HCT116 (cell line): Measurements from ENCODE around the gene GPX3. TPM values are rescaled to one million over a fixed set of nuclear protein-coding genes. Genes with fewer than 3 reads are reported as not detected.

ENCODE experiments used
- ATAC-seq: fragments of 200-7000 bp; cut with Tn5 transposase; 2 replicates; pipeline ENCODE4 v1.9.1; 2020; ENCODE audit warnings: mild to moderate bottlenecking, moderate library complexity
- BruUV-seq: library from RNA; stranded (reverse); fragments of 400-500 nt; replicated peaks from 2 replicates; lab custom pipeline; 2021; lab: Mats Ljungman, UMichigan
- CTCF ChIA-PET: fragments of 300-600 bp; sonication (Branson Sonifier 250); formaldehyde crosslinking; loops from one replicate; lab custom pipeline; 2021; ENCODE audit warnings: antibody characterized with exemption; lab: Charles Lee
- POLR2A ChIA-PET: fragments of 300-600, 350-600 bp; sonication (Branson Sonifier 250); formaldehyde crosslinking; loops from one replicate; lab custom pipeline; 2021; ENCODE audit warnings: antibody characterized with exemption; lab: Charles Lee
- RAD21 ChIA-PET, 2 experiments: fragments of 300-600 bp; sonication (Branson Sonifier 250); formaldehyde crosslinking; loops; one replicate each; lab custom pipeline; 2023; ENCODE audit warnings: low total read pairs in 2 of 2; ENCODE audit not compliant: uncharacterized antibody in 2 of 2, unreplicated experiment in 2 of 2, low non-redundant PET in 1 of 2; lab: Charles Lee
- DNase-seq: peaks from one replicate; pipeline ENCODE4 v3.0.0-alpha.2; 2010; ENCODE audit warnings: low read depth, low spot score
- H2AFZ ChIP-seq: fragments of 200-600 bp; shearing (Covaris generic), sonication (generic); 2 replicates; pipeline ENCODE4 v1.6.1; 2017; ENCODE audit warnings: low read depth, mixed run types, mixed read lengths, antibody characterized with exemption, low read length; ENCODE audit not compliant: poor library complexity, severe bottlenecking
- H3K27ac ChIP-seq: 2 replicates; pipeline ENCODE4 v1.5.1; 2012; ENCODE audit warnings: low read depth, low read length
- H3K27me3 ChIP-seq: fragments of 200-600 bp; sonication (generic); 2 replicates; pipeline ENCODE4 v1.6.1; 2016; ENCODE audit warnings: mixed run types, low read length, mixed read lengths; ENCODE audit not compliant: insufficient read depth
- H3K36me3 ChIP-seq, 2 experiments: fragments of 200-500 bp in 1 of 2; fragments of 200-600 bp in 1 of 2; sonication (Bioruptor generic) in 1 of 2; sonication (generic) in 1 of 2; 2 replicates each; pipeline versions ENCODE4 v1.5.1 to v1.6.1; 2014 to 2016; ENCODE audit warnings: low read length in 2 of 2, inconsistent platforms in 1 of 2, mixed read lengths in 1 of 2, mixed run types in 1 of 2; ENCODE audit not compliant: insufficient read depth in 2 of 2, control insufficient read depth in 1 of 2
- H3K4me1 ChIP-seq, 2 experiments: fragments of 200-600 bp in 1 of 2; sonication (generic) in 1 of 2; 2 replicates each; pipeline versions ENCODE4 v1.5.1 to v1.6.1; 2012 to 2017; ENCODE audit warnings: low read length in 2 of 2, inconsistent platforms in 1 of 2, mild to moderate bottlenecking in 1 of 2, mixed read lengths in 1 of 2, mixed run types in 1 of 2, moderate library complexity in 1 of 2; ENCODE audit not compliant: insufficient read depth in 2 of 2, control insufficient read depth in 1 of 2
- H3K4me2 ChIP-seq: fragments of 200-600 bp; sonication (generic); 2 replicates; pipeline ENCODE4 v1.6.1; 2017; ENCODE audit warnings: mixed run types, low read length, mixed read lengths
- H3K4me3 ChIP-seq, 2 experiments: fragments of 200-600 bp in 1 of 2; sonication (generic) in 1 of 2; replicated peaks in 1 of 2; 2 replicates each; pipeline ENCODE4 v1.5.1; 2011 to 2016; ENCODE audit warnings: low read length in 2 of 2, control low read depth in 1 of 2, low read depth in 1 of 2, mild to moderate bottlenecking in 1 of 2, mixed read lengths in 1 of 2, mixed run types in 1 of 2
- H3K79me2 ChIP-seq: fragments of 200-600 bp; sonication (generic); 2 replicates; pipeline ENCODE4 v1.6.1; 2017; ENCODE audit warnings: mild to moderate bottlenecking, mixed run types, low read length, moderate library complexity, mixed read lengths; ENCODE audit not compliant: insufficient read depth
- H3K9ac ChIP-seq: fragments of 200-600 bp; sonication (generic); 2 replicates; pipeline ENCODE4 v1.6.1; 2016; ENCODE audit warnings: low read length, mixed read lengths
- H3K9me2 ChIP-seq: fragments of 200-600 bp; sonication (generic), shearing (Covaris generic); 2 replicates; pipeline ENCODE4 v1.6.1; 2017; ENCODE audit warnings: mixed run types, mild to moderate bottlenecking, moderate library complexity; ENCODE audit not compliant: insufficient read depth
- H3K9me3 ChIP-seq, 2 experiments: fragments of 200-500 bp in 1 of 2; fragments of 200-600 bp in 1 of 2; sonication (Bioruptor generic) in 1 of 2; sonication (generic) in 1 of 2; 2 replicates each; pipeline ENCODE4 v1.6.1; 2014 to 2017; ENCODE audit warnings: low read length in 2 of 2, mixed read lengths in 2 of 2, inconsistent platforms in 1 of 2, low read depth in 1 of 2, mild to moderate bottlenecking in 1 of 2, mixed run types in 1 of 2, moderate library complexity in 1 of 2; ENCODE audit not compliant: control insufficient read depth in 1 of 2, insufficient read depth in 1 of 2
- H4K20me1 ChIP-seq: fragments of 200-600 bp; sonication (generic), shearing (Covaris generic); 2 replicates; pipeline ENCODE4 v1.6.1; 2017; ENCODE audit warnings: mixed run types, mild to moderate bottlenecking, moderate library complexity; ENCODE audit not compliant: insufficient read depth
- CBX3 ChIP-seq: IDR thresholded peaks from 2 replicates; pipeline ENCODE4 v1.6.1; 2012; ENCODE audit warnings: low read depth
- CEBPB ChIP-seq: IDR thresholded peaks from 2 replicates; pipeline ENCODE4 v1.6.1; 2012; ENCODE audit warnings: low read depth
- ELF1 ChIP-seq: IDR thresholded peaks from 2 replicates; pipeline ENCODE4 v1.6.1; 2012; ENCODE audit warnings: low read depth, borderline replicate concordance
- EZH2 ChIP-seq: fragments of 200-600 bp; sonication (generic); IDR thresholded peaks from 2 replicates; pipeline ENCODE4 v1.6.1; 2017; ENCODE audit warnings: antibody characterized with exemption, mixed run types
- FOSL1 ChIP-seq: IDR thresholded peaks from 2 replicates; pipeline ENCODE4 v1.6.1; 2012; ENCODE audit warnings: low read depth
- JUND ChIP-seq: IDR thresholded peaks from 2 replicates; pipeline ENCODE4 v1.6.1; 2012
- POLR2A ChIP-seq: IDR thresholded peaks from 2 replicates; pipeline ENCODE4 v1.7.0; 2011; ENCODE audit warnings: borderline replicate concordance; ENCODE audit not compliant: insufficient read depth, insufficient read length; ENCODE audit errors: extremely low read depth
- POLR2AphosphoS5 ChIP-seq: IDR thresholded peaks from 2 replicates; pipeline ENCODE4 v1.6.1; 2011; ENCODE audit warnings: mild to moderate bottlenecking, low read depth, low read length, moderate library complexity
- RAD21 ChIP-seq: IDR thresholded peaks from 2 replicates; pipeline ENCODE4 v1.6.1; 2012; ENCODE audit warnings: low read depth, mild to moderate bottlenecking
- SP1 ChIP-seq: IDR thresholded peaks from 2 replicates; pipeline ENCODE4 v1.6.1; 2012; ENCODE audit warnings: low read depth
- SRF ChIP-seq: IDR thresholded peaks from 2 replicates; pipeline ENCODE4 v1.6.1; 2012; ENCODE audit warnings: low read depth
- TCF7L2 ChIP-seq: IDR thresholded peaks from 2 replicates; pipeline ENCODE4 v1.7.0; 2011; ENCODE audit warnings: borderline replicate concordance, inconsistent platforms; ENCODE audit not compliant: insufficient read depth, insufficient read length; ENCODE audit errors: extremely low read depth
- YY1 ChIP-seq: IDR thresholded peaks from 2 replicates; pipeline ENCODE4 v1.6.1; 2011; ENCODE audit warnings: low read length, low read depth, moderate library complexity, mild to moderate bottlenecking; ENCODE audit not compliant: insufficient replicate concordance; ENCODE audit errors: extremely low read depth
- ZFX ChIP-seq: fragments of 450-650 bp; IDR thresholded peaks from 2 replicates; pipeline ENCODE4 v1.6.1; 2017
- ZNF274 ChIP-seq: fragments of 200-500 bp; sonication (Bioruptor generic); IDR thresholded peaks from 2 replicates; pipeline ENCODE4 v1.6.1; 2014; ENCODE audit warnings: mild to moderate bottlenecking, low read depth, low read length, inconsistent platforms
- intact Hi-C: fragments of 100-400 bp; cut with micrococcal nuclease; formaldehyde crosslinking; loops from 2 replicates; pipeline ENCODE4 v1.10.0; 2022
- total RNA-seq: library from RNA; stranded (reverse); gene quantifications from one replicate; pipeline ENCODE4 v1.2.1, GENCODE V29; 2021; ENCODE audit not compliant: unreplicated experiment
- TF ChIP-seq, protein P1 (sequence below), 3 experiments: fragments of 200-600 bp in 1 of 3; sonication (generic) in 1 of 3; IDR thresholded peaks in 2 of 3; conservative IDR thresholded peaks in 1 of 3; 2 replicates each; pipeline ENCODE4 v1.5.1; 2012 to 2017; ENCODE audit warnings: low read depth in 2 of 3, low read length in 2 of 3, antibody characterized with exemption in 1 of 3, borderline replicate concordance in 1 of 3, control low read depth in 1 of 3, mild to moderate bottlenecking in 1 of 3, mixed read lengths in 1 of 3, mixed run types in 1 of 3, moderate library complexity in 1 of 3; ENCODE audit not compliant: insufficient read depth in 1 of 3
- TF ChIP-seq, protein P2 (sequence below): IDR thresholded peaks from 2 replicates; pipeline ENCODE4 v1.6.1; 2012; ENCODE audit warnings: low read depth
- TF ChIP-seq, protein P3 (sequence below): IDR thresholded peaks from 2 replicates; pipeline ENCODE4 v1.6.1; 2011; ENCODE audit warnings: mild to moderate bottlenecking, low read length, moderate library complexity; ENCODE audit not compliant: insufficient replicate concordance; ENCODE audit errors: extremely low read depth

Gene GPX3
- total RNA-seq, 1 experiment from 2014 or later: 0.96 TPM

DNA sequence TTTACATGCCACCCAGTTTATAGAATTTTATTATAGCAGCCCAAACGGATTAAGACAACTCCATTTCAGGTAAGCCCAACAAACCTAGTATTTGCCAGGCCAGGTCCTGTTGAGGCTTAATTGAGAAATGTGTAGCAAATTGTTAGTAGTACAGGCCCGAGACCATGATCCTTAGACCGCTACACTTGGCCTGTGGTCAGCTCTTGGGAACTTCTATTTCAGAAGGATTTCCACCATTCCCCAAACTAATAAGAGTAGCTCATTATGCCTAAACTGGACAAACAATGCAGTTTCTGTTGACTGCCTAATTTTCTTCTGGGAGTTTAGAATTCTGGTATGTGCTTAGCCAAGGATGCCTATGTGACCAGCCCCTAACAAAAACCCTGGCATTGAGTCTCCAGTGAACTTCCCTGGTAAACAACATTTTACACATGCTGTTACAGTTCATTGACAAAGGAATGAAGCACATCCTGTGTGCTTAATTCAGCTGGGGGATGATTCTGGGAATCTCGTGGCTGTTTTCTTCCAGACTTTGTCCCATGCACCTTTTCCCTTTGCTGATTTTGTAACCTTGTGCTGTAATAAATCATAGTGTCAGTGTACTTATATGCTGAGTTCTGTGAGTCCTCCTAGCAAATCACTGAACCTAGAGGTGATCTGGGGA lies 5.6 kb upstream of the GPX3 start:
- RAD21 ChIA-PET: no interaction called here
- Histone ChIP-seq H3K27me3 (no peaks in the 10 kb centered on the region), H3K9ac (no peak overlapping the region), H3K9me3 (no peaks in the 10 kb centered on the region), H3K27ac (no peak overlapping the region), H3K4me3 (no peak overlapping the region), H3K4me2 (no peak overlapping the region), H3K79me2 (no peaks in the 10 kb centered on the region), H3K36me3 (no peaks in the 10 kb centered on the region), H3K4me1 (no peaks in the 10 kb centered on the region), H4K20me1 (no peaks in the 10 kb centered on the region), H3K9me2 (no peaks in the 10 kb centered on the region), H2AFZ (no peak overlapping the region)
- BruUV-seq: no TSS peak
- TF ChIP-seq RAD21 (no peak), SP1 (no peak), ZFX (no peak), ZNF274 (no peak), POLR2AphosphoS5 (no peak), CEBPB (no peak), POLR2A (no peak), EZH2 (no peak), ELF1 (no peak), CBX3 (no peak), SRF (no peak), YY1 (no peak), TCF7L2 (no peak), JUND (no peak), FOSL1 (no peak)
- TF ChIP-seq, protein P1, sequence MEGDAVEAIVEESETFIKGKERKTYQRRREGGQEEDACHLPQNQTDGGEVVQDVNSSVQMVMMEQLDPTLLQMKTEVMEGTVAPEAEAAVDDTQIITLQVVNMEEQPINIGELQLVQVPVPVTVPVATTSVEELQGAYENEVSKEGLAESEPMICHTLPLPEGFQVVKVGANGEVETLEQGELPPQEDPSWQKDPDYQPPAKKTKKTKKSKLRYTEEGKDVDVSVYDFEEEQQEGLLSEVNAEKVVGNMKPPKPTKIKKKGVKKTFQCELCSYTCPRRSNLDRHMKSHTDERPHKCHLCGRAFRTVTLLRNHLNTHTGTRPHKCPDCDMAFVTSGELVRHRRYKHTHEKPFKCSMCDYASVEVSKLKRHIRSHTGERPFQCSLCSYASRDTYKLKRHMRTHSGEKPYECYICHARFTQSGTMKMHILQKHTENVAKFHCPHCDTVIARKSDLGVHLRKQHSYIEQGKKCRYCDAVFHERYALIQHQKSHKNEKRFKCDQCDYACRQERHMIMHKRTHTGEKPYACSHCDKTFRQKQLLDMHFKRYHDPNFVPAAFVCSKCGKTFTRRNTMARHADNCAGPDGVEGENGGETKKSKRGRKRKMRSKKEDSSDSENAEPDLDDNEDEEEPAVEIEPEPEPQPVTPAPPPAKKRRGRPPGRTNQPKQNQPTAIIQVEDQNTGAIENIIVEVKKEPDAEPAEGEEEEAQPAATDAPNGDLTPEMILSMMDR (IDR thresholded peaks at IDR 0.05 in 2 of 3, conservative IDR thresholded peaks at IDR 0.05 in 1 of 3; ENCODE audit: borderline replicate concordance in 1 of 3, insufficient read depth in 1 of 3, low read depth in 2 of 3, low read length in 2 of 3): no peak
- TF ChIP-seq, protein P2, sequence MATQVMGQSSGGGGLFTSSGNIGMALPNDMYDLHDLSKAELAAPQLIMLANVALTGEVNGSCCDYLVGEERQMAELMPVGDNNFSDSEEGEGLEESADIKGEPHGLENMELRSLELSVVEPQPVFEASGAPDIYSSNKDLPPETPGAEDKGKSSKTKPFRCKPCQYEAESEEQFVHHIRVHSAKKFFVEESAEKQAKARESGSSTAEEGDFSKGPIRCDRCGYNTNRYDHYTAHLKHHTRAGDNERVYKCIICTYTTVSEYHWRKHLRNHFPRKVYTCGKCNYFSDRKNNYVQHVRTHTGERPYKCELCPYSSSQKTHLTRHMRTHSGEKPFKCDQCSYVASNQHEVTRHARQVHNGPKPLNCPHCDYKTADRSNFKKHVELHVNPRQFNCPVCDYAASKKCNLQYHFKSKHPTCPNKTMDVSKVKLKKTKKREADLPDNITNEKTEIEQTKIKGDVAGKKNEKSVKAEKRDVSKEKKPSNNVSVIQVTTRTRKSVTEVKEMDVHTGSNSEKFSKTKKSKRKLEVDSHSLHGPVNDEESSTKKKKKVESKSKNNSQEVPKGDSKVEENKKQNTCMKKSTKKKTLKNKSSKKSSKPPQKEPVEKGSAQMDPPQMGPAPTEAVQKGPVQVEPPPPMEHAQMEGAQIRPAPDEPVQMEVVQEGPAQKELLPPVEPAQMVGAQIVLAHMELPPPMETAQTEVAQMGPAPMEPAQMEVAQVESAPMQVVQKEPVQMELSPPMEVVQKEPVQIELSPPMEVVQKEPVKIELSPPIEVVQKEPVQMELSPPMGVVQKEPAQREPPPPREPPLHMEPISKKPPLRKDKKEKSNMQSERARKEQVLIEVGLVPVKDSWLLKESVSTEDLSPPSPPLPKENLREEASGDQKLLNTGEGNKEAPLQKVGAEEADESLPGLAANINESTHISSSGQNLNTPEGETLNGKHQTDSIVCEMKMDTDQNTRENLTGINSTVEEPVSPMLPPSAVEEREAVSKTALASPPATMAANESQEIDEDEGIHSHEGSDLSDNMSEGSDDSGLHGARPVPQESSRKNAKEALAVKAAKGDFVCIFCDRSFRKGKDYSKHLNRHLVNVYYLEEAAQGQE: no peak
- TF ChIP-seq, protein P3, sequence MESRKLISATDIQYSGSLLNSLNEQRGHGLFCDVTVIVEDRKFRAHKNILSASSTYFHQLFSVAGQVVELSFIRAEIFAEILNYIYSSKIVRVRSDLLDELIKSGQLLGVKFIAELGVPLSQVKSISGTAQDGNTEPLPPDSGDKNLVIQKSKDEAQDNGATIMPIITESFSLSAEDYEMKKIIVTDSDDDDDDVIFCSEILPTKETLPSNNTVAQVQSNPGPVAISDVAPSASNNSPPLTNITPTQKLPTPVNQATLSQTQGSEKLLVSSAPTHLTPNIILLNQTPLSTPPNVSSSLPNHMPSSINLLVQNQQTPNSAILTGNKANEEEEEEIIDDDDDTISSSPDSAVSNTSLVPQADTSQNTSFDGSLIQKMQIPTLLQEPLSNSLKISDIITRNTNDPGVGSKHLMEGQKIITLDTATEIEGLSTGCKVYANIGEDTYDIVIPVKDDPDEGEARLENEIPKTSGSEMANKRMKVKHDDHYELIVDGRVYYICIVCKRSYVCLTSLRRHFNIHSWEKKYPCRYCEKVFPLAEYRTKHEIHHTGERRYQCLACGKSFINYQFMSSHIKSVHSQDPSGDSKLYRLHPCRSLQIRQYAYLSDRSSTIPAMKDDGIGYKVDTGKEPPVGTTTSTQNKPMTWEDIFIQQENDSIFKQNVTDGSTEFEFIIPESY: no peak
- intact Hi-C loops: no loop called here
- CTCF ChIA-PET: no interaction called here
- ATAC-seq (no peak), DNase-seq (no peak)
- POLR2A ChIA-PET: no interaction called here
